ENCODE data around the gene ANKS6. TPM values are rescaled to one million over a fixed set of nuclear protein-coding genes. Genes with fewer than 3 reads are reported as not detected.

Gene ANKS6
- total and polyA plus RNA-seq, 8 donors, result 10.7 to 75.0 (median 19.5) TPM

DNA sequence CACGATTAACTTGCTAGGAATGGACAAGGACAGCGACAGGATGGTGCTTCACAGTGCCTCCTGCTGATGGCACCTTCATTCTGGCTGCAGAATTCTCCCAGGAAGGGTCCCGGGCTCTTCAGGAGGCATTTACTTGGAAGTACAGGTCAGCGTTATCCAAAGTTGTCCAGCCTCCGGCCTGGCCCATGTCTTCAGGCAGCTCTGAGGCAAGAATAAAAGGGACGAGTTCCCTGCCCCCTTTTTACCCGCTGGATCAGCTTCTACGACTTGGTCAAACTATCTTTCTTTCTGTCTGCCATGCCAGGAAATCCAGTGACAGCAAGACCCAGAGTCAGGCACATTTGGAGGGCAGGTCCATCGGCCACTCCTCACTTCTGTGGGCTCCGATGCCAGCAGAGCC lies 64.3 kb downstream of the ANKS6 start:
- TF ChIP-seq, protein P1, sequence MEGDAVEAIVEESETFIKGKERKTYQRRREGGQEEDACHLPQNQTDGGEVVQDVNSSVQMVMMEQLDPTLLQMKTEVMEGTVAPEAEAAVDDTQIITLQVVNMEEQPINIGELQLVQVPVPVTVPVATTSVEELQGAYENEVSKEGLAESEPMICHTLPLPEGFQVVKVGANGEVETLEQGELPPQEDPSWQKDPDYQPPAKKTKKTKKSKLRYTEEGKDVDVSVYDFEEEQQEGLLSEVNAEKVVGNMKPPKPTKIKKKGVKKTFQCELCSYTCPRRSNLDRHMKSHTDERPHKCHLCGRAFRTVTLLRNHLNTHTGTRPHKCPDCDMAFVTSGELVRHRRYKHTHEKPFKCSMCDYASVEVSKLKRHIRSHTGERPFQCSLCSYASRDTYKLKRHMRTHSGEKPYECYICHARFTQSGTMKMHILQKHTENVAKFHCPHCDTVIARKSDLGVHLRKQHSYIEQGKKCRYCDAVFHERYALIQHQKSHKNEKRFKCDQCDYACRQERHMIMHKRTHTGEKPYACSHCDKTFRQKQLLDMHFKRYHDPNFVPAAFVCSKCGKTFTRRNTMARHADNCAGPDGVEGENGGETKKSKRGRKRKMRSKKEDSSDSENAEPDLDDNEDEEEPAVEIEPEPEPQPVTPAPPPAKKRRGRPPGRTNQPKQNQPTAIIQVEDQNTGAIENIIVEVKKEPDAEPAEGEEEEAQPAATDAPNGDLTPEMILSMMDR (IDR thresholded peaks at IDR 0.05), result no peak
- TF ChIP-seq EP300 (IDR thresholded peaks at IDR 0.05) (no peak), POLR2AphosphoS5 (IDR thresholded peaks at IDR 0.05) (no peak), POLR2A (IDR thresholded peaks at IDR 0.05) (no peak)
- Histone ChIP-seq H3K9me3 (no peaks in the 10 kb centered on the region), H3K4me3 (no peak overlapping the region), H3K27me3 (no peaks in the 10 kb centered on the region), H3K27ac (no peak overlapping the region), H3K36me3 (peaks cover 13 to 47% (median 45%) of the 10 kb centered on the region in 4 donors), H3K4me1 (no peaks in the 10 kb centered on the region)
- intact Hi-C loops (cut with DNase I; ENCODE audit: low total_unique reads), result no loop called here
- WGBS, 5 donors, result 84 to 87% (median 85%) methylated on average over 10 of the region's 10 CpGs
- DNase-seq, result no peak

DNA sequence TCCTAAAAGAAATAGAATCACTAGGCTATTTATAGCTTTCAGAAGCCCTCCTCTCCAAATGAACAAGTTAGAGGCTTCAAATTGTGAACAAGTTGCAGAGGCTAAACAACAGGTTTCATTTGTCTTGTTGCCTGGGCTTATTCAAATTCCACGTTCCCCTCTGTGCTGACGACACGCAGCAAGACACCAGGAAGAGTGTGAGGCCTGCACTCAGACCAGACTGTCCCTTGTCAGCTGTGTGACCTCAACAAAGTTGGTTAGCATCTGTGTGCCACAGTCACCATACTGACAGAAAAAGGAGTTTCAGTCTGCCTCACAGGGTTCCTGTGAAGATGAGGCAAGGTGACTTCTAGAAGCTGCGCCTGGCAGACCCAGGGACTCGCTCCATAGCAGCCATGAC lies 65.5 kb downstream of the ANKS6 start:
- no peak for DNase-seq
- Histone ChIP-seq H3K4me1 (no peaks in the 10 kb centered on the region), H3K27me3 (no peaks in the 10 kb centered on the region), H3K4me3 (no peak overlapping the region), H3K9me3 (no peaks in the 10 kb centered on the region), H3K36me3 (peaks cover 5 to 34% (median 32%) of the 10 kb centered on the region in 4 donors), H3K27ac (no peak overlapping the region)
- no peak for TF ChIP-seq POLR2AphosphoS5 (IDR thresholded peaks at IDR 0.05)
- TF ChIP-seq POLR2A (IDR thresholded peaks at IDR 0.05), result no peak
- no peak for TF ChIP-seq EP300 (IDR thresholded peaks at IDR 0.05)
- TF ChIP-seq, protein P1 (IDR thresholded peaks at IDR 0.05), result no peak
- WGBS, 5 donors, result 85 to 91% (median 85%) methylated on average over 5 of the region's 5 CpGs
- intact Hi-C loops (cut with DNase I; ENCODE audit: low total_unique reads), result no loop called here

- intact Hi-C loops (cut with DNase I; ENCODE audit: low total_unique reads), result no loop called here
- DNase-seq, result no peak
These were observed 67.9 kb downstream of the ANKS6 start for GRCh38 chr9:98728500-98728899.

GRCh38 chr9:98727428-98727827 lies 68.9 kb downstream of the ANKS6 start:
- no peaks in the 10 kb centered on the region for H3K4me1 ChIP-seq
- H3K4me3 ChIP-seq, result no peak overlapping the region
- intact Hi-C loops (cut with DNase I; ENCODE audit: low total_unique reads), result no loop called here
- H3K36me3 ChIP-seq, result peaks cover 0 to under 1% (median 0%) of the 10 kb centered on the region in 4 donors
- peaks cover 0 to 32% (median 9%) of the 10 kb centered on the region in 3 donors for H3K27me3 ChIP-seq
- H3K9me3 ChIP-seq, result peaks cover 0 to 17% (median 9%) of the 10 kb centered on the region in 4 donors
- TF ChIP-seq POLR2AphosphoS5 (IDR thresholded peaks at IDR 0.05), result no peak
- no peak for TF ChIP-seq EP300 (IDR thresholded peaks at IDR 0.05)
- TF ChIP-seq POLR2A (IDR thresholded peaks at IDR 0.05), result no peak
- TF ChIP-seq, protein P1 (IDR thresholded peaks at IDR 0.05), result no peak
- no peak for DNase-seq
- H3K27ac ChIP-seq, result no peak overlapping the region
- 60 to 80% (median 65%) methylated on average over 6 to 7 of the region's 7 CpGs for WGBS, 5 donors

More at GRCh38 chr9:98728500-98728899, 67.9 kb downstream of the ANKS6 start:
- H3K4me3 ChIP-seq, result no peak overlapping the region
- TF ChIP-seq POLR2AphosphoS5 (IDR thresholded peaks at IDR 0.05) (no peak), POLR2A (IDR thresholded peaks at IDR 0.05) (no peak), EP300 (IDR thresholded peaks at IDR 0.05) (no peak)
- TF ChIP-seq, protein P1 (IDR thresholded peaks at IDR 0.05), result no peak
- H3K4me1 ChIP-seq, result no peaks in the 10 kb centered on the region
- peaks cover 0 to 22% (median 9%) of the 10 kb centered on the region in 3 donors for H3K27me3 ChIP-seq
- 85 to 90% (median 89%) methylated on average over 9 to 11 of the region's 11 CpGs for WGBS, 5 donors
- no peak overlapping the region for H3K27ac ChIP-seq
- H3K9me3 ChIP-seq, result peaks cover 0 to 11% (median 5%) of the 10 kb centered on the region in 4 donors
- peaks cover 0 to 11% (median 9%) of the 10 kb centered on the region in 4 donors for H3K36me3 ChIP-seq

Measured in stomach (tissue), 9 donors.